DND-41 (cell line): ENCODE data around the gene AKAP9.

Experiments
- CTCF ChIP-seq: IDR thresholded peaks from 2 replicates; pipeline ENCODE4 v1.5.1; 2012; ENCODE audit warnings: borderline replicate concordance, low read length, moderate library complexity, mild to moderate bottlenecking; ENCODE audit not compliant: poor library complexity, severe bottlenecking; ENCODE audit errors: extremely low read depth
- EZH2 ChIP-seq: IDR thresholded peaks from 3 replicates; pipeline ENCODE4 v1.6.1; 2012; ENCODE audit warnings: borderline replicate concordance, low read depth, mild to moderate bottlenecking, moderate library complexity, low read length, inconsistent platforms; ENCODE audit not compliant: severe bottlenecking

GRCh38 chr7:92006046-92006445 is 65.4 kb downstream of the AKAP9 start:
- TF ChIP-seq CTCF (no peak), EZH2 (no peak)
